ENCODE results near the gene TBC1D4. TPM values are rescaled to one million over a fixed set of nuclear protein-coding genes. Genes with fewer than 3 reads are reported as not detected.

The TBC1D4 gene
- polyA plus RNA-seq, 1 donor from 2014 or later: 3.9 TPM

DNA sequence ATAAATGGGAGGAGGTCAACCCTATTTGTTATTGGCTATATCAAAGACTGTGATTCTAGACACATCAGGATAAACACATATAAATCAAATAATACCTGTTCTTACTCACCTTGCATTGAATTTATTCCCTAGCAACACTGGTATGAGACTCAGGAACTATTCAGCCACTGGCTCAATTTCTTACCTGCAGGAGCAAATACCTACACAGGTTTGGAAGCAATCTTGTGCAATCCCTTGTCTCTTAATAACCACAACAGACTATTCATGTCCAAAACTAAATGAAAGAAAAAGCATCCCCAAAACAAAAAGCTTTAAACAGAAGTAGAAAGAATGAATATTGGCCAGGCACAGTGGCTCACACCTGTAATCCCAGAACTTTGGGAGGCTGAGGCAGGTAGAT, 55.5 kb downstream of the TBC1D4 start:
- H3K27me3 ChIP-seq (ENCODE audit: insufficient read depth, low read depth, low read length): no peaks in the 10 kb centered on the region
- H3K9me2 ChIP-seq (ENCODE audit: insufficient read depth, low read length): no peaks in the 10 kb centered on the region
- H3K9ac ChIP-seq (ENCODE audit: low read length): no peak overlapping the region
- no peak overlapping the region for H3K4me3 ChIP-seq (ENCODE audit: low read length)
- TF ChIP-seq, protein P1, sequence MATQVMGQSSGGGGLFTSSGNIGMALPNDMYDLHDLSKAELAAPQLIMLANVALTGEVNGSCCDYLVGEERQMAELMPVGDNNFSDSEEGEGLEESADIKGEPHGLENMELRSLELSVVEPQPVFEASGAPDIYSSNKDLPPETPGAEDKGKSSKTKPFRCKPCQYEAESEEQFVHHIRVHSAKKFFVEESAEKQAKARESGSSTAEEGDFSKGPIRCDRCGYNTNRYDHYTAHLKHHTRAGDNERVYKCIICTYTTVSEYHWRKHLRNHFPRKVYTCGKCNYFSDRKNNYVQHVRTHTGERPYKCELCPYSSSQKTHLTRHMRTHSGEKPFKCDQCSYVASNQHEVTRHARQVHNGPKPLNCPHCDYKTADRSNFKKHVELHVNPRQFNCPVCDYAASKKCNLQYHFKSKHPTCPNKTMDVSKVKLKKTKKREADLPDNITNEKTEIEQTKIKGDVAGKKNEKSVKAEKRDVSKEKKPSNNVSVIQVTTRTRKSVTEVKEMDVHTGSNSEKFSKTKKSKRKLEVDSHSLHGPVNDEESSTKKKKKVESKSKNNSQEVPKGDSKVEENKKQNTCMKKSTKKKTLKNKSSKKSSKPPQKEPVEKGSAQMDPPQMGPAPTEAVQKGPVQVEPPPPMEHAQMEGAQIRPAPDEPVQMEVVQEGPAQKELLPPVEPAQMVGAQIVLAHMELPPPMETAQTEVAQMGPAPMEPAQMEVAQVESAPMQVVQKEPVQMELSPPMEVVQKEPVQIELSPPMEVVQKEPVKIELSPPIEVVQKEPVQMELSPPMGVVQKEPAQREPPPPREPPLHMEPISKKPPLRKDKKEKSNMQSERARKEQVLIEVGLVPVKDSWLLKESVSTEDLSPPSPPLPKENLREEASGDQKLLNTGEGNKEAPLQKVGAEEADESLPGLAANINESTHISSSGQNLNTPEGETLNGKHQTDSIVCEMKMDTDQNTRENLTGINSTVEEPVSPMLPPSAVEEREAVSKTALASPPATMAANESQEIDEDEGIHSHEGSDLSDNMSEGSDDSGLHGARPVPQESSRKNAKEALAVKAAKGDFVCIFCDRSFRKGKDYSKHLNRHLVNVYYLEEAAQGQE (IDR thresholded peaks at IDR 0.05; ENCODE audit: borderline replicate concordance): no peak
- TF ChIP-seq POLR2AphosphoS5 (IDR thresholded peaks at IDR 0.05) (no peak), MXI1 (conservative IDR thresholded peaks at IDR 0.05; ENCODE audit: poor library complexity, severe bottlenecking) (no peak), SMC3 (conservative IDR thresholded peaks at IDR 0.05; ENCODE audit: poor library complexity) (no peak), RAD21 (conservative IDR thresholded peaks at IDR 0.05) (no peak), TAF1 (IDR thresholded peaks at IDR 0.05; ENCODE audit: low read depth) (no peak), EZH2 (IDR thresholded peaks at IDR 0.05; ENCODE audit: borderline replicate concordance, insufficient read depth, low read length, poor library complexity, severe bottlenecking) (no peak), EP300 (conservative IDR thresholded peaks at IDR 0.05; ENCODE audit: poor library complexity, severe bottlenecking) (no peak)
- TF ChIP-seq, protein P2, sequence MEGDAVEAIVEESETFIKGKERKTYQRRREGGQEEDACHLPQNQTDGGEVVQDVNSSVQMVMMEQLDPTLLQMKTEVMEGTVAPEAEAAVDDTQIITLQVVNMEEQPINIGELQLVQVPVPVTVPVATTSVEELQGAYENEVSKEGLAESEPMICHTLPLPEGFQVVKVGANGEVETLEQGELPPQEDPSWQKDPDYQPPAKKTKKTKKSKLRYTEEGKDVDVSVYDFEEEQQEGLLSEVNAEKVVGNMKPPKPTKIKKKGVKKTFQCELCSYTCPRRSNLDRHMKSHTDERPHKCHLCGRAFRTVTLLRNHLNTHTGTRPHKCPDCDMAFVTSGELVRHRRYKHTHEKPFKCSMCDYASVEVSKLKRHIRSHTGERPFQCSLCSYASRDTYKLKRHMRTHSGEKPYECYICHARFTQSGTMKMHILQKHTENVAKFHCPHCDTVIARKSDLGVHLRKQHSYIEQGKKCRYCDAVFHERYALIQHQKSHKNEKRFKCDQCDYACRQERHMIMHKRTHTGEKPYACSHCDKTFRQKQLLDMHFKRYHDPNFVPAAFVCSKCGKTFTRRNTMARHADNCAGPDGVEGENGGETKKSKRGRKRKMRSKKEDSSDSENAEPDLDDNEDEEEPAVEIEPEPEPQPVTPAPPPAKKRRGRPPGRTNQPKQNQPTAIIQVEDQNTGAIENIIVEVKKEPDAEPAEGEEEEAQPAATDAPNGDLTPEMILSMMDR (IDR thresholded peaks at IDR 0.05; ENCODE audit: poor library complexity, severe bottlenecking): no peak
- H3K27ac ChIP-seq (ENCODE audit: low read length): no peak overlapping the region
- H3K36me3 ChIP-seq (ENCODE audit: insufficient read depth, low read length): no peaks in the 10 kb centered on the region
- no peaks in the 10 kb centered on the region for H3K79me2 ChIP-seq (replicated peaks; ENCODE audit: insufficient read depth, low read length)
- H2AFZ ChIP-seq (ENCODE audit: low read depth, low read length): no peak overlapping the region
- H3K9me3 ChIP-seq (ENCODE audit: low read length): no peaks in the 10 kb centered on the region
- H4K20me1 ChIP-seq (ENCODE audit: insufficient read depth): no peaks in the 10 kb centered on the region
- no peak overlapping the region for H3K4me2 ChIP-seq (ENCODE audit: low read length)
- H3F3A ChIP-seq (ENCODE audit: insufficient read depth, low read length, poor library complexity, severe bottlenecking): no peaks in the 10 kb centered on the region

DNA sequence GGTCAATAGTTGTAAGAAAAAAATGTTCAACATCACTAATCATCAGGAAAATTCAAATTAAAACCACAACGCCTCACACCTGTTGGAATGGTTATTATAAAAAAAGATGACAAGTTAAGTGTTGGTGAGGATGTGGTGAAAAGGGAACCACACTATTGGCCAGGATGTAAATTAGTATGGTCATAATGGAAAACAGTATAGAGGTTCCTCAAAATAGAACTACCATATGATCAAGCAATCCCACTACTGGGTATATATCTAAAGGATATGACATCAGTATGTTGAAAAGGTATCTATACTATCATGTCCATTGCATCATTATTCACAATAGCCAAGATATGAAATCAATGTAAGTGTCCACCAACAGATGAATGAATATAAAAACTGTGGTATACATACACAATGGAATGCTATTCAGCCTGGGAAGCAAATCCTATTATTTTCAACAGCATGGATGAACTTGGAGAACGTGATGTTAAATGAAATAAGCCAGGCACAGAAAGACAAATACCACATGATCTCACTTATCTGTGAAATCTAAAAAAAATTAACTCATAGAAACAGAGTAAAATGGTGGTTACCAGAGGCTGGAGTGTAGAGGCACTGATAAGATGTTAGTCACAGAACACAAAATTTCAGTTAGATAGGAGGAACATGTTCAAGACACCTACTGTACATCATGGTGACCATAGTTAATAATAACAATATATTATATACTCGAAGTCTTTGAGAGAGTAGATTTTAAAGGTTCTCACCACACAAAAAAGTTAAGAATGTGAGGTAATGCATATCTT, 56.6 kb downstream of the TBC1D4 start:
- Histone ChIP-seq H3K27ac (ENCODE audit: low read length) (no peak overlapping the region), H3K9ac (ENCODE audit: low read length) (no peak overlapping the region), H3K79me2 (replicated peaks; ENCODE audit: insufficient read depth, low read length) (no peaks in the 10 kb centered on the region), H2AFZ (ENCODE audit: low read depth, low read length) (no peak overlapping the region), H3K36me3 (ENCODE audit: insufficient read depth, low read length) (no peaks in the 10 kb centered on the region), H3K27me3 (ENCODE audit: insufficient read depth, low read depth, low read length) (no peaks in the 10 kb centered on the region), H3K4me2 (ENCODE audit: low read length) (no peak overlapping the region), H3K9me2 (ENCODE audit: insufficient read depth, low read length) (no peaks in the 10 kb centered on the region), H3K4me3 (ENCODE audit: low read length) (no peak overlapping the region), H4K20me1 (ENCODE audit: insufficient read depth) (no peaks in the 10 kb centered on the region), H3K9me3 (ENCODE audit: low read length) (no peaks in the 10 kb centered on the region), H3F3A (ENCODE audit: insufficient read depth, low read length, poor library complexity, severe bottlenecking) (no peaks in the 10 kb centered on the region)
- TF ChIP-seq, protein P2 (IDR thresholded peaks at IDR 0.05; ENCODE audit: poor library complexity, severe bottlenecking): no peak
- TF ChIP-seq SMC3 (conservative IDR thresholded peaks at IDR 0.05; ENCODE audit: poor library complexity) (no peak), EP300 (conservative IDR thresholded peaks at IDR 0.05; ENCODE audit: poor library complexity, severe bottlenecking) (no peak), POLR2AphosphoS5 (IDR thresholded peaks at IDR 0.05) (no peak), MXI1 (conservative IDR thresholded peaks at IDR 0.05; ENCODE audit: poor library complexity, severe bottlenecking) (no peak), TAF1 (IDR thresholded peaks at IDR 0.05; ENCODE audit: low read depth) (no peak), RAD21 (conservative IDR thresholded peaks at IDR 0.05) (no peak), EZH2 (IDR thresholded peaks at IDR 0.05; ENCODE audit: borderline replicate concordance, insufficient read depth, low read length, poor library complexity, severe bottlenecking) (no peak)
- TF ChIP-seq, protein P1 (IDR thresholded peaks at IDR 0.05; ENCODE audit: borderline replicate concordance): no peak
